ENCODE data around the gene PARVG. TPM values are rescaled to one million over a fixed set of nuclear protein-coding genes. Genes with fewer than 3 reads are reported as not detected.

PARVG gene
- total and polyA plus RNA-seq, 2 of the 8 experiments (the other 6 are each of a cell fraction or from before 2014, with no cell fraction given): 0.37 to 1.5 TPM

- TF ChIP-seq CHD7 (IDR thresholded peaks at IDR 0.05; ENCODE audit: insufficient replicate concordance, low read length): no peak
- TF ChIP-seq GABPA (IDR thresholded peaks at IDR 0.05; ENCODE audit: borderline replicate concordance, insufficient read depth, low read length): no peak
- no peak for TF ChIP-seq CREB1 (IDR thresholded peaks at IDR 0.05)
- TF ChIP-seq SAP30 (IDR thresholded peaks at IDR 0.05; ENCODE audit: insufficient read depth, insufficient replicate concordance, low read length): no peak
- TF ChIP-seq FOSL1 (IDR thresholded peaks at IDR 0.05; ENCODE audit: insufficient read depth, low read depth, low read length): no peak
- TF ChIP-seq ZNF274 (IDR thresholded peaks at IDR 0.05; ENCODE audit: borderline replicate concordance, extremely low read depth, low read length): no peak
Measured at GRCh38 chr22:44155115-44155514, 25.6 kb upstream of the PARVG start (continued).
